GM21528 (cell line): ENCODE measurements around the gene NBEA.

ENCODE experiments used
- ATAC-seq: cut with Tn5 transposase; IDR thresholded peaks from one replicate; pipeline ENCODE4 v1.9.1; 2021; ENCODE audit warnings: mild to moderate bottlenecking, moderate library complexity; ENCODE audit not compliant: unreplicated experiment, low FRiP score

The NBEA gene

DNA sequence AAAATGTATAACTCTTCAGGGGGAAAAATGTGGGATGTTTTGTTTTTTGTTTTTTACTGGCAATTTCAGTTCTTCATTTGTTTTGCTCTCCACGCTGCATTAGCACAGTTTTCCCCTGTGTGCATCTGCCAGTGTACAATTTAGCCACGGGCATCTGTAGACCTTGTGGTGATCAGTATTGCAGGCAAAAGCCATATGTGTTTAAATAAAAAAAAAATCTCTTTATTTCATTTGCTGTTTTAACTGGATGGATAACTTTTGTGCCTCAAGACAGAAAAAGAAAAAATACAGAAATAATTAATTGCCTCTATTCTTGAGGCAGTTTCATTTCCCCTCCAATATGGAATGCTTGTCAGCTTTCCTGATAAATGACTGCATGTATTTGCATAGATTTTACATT is 542.3 kb downstream of the NBEA start:
- ATAC-seq = no peak

DNA sequence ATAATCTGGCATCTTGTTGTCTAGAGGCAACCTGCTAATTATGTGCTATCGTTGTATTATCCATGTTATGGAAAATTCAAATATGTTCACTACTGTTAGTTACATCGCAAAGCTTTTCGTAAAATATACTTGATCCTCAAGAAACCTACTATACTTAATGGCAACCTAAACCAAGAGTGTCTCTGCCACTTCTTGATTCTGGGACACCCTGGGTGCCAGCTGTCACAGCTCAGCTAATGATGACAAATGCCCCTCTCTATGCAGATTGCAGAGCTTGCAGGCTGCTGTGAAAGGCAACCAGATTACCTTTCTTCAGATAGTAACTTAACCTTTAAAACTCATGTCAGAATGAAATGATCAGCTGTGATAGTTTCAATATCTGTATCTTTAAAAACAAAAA is 543.4 kb downstream of the NBEA start:
- no peak for ATAC-seq

GRCh38 chr13:35489050-35489449 is 547.0 kb downstream of the NBEA start:
- ATAC-seq = no peak

DNA sequence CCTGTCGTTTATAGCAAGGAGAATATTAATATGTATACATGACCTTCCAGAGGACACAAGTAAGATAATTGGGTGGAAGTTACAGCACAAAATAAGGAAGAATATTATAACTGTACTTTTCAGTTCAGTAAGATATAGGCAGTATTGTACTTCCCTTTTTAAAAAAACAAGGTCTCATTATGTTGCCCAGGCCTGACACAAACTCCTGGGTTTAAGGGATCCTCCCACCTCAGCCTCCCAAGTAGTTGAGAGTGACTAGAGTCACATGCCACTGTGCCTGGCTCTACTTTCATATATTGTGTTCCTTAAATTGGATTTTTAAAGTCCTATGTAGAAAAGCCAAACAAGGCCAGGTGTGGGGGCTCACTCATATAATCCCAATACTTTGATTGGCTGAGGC is 553.9 kb downstream of the NBEA start:
- ATAC-seq = no peak

- ATAC-seq = no peak
Observed at GRCh38 chr13:35496761-35497386, 554.8 kb downstream of the NBEA start.

GRCh38 chr13:35498231-35498630 is 556.2 kb downstream of the NBEA start:
- no peak for ATAC-seq

DNA sequence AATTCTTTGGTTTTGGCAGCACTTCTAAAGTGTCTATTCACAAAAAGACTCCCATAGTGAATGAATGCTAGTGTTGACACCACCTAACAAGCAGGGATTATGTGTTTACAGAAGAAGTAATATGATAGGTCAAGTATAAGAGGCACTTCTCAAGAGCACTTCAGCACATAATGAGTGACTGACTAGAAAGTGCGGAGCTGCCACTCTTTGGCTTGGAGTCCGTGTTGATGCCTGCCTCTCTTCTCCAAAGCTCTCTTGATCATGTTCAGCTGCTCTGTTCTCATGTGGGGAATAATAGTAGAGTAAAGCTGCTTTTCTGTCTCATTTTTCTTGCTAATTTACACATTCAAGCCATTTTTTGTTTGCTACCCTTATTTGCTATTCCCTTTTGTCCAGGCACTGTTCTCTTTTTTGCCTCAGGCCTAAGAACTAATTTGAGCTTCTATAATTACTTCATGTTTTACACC is 557.2 kb downstream of the NBEA start:
- ATAC-seq = no peak

DNA sequence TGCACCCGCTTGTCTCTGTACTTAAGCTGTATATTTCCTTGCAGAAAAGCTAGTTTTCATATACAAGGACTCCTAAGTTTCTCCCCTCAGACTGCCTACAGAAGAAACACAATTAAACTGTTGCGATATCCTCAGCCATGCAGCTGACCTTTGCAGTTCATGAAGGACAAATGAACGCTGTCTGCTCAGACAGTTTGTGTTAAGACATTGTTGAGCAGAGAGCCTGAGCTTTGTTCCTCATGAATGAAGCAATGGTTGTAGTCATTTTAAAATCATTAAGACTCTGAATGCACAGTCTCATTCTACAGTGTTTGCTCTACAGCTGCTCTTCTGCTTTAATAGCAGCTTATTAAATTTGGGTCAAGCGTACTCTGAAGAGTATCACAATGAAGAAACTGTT is 557.6 kb downstream of the NBEA start:
- no peak for ATAC-seq

- ATAC-seq = no peak
Observed at GRCh38 chr13:35500144-35500543, 558.1 kb downstream of the NBEA start.

DNA sequence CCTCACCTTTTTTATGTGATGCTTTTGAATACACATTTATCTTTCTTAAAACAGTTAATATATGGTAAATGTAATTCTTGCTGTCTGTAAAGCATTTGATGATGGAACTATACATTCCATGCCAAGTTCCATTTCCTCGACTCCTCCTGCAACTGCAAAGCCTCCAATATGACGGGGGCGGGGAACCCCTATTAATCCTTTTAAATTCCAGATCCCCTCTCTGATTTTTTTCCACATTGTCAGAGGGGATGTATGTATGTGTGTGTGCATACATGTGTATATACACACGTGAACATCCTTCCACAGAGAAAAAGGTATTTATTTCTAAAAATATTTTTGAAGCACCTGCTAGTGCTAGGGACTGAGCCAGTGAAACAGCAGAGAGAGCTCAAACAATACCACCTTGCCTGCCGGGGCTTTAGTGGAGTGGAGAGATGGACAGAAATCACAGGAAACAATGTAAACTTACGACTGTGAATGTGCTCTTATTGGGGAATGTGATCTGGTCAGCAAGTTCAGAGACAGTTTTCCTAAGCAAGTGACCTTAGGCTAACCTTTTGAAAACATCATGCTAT is 559.7 kb downstream of the NBEA start:
- ATAC-seq = no peak

GRCh38 chr13:35502456-35502855 is 560.4 kb downstream of the NBEA start:
- no peak for ATAC-seq

- ATAC-seq = no peak
Observed at GRCh38 chr13:35512271-35512920, 570.3 kb downstream of the NBEA start.

GRCh38 chr13:35514061-35514477 is 572.0 kb downstream of the NBEA start:
- ATAC-seq = no peak

DNA sequence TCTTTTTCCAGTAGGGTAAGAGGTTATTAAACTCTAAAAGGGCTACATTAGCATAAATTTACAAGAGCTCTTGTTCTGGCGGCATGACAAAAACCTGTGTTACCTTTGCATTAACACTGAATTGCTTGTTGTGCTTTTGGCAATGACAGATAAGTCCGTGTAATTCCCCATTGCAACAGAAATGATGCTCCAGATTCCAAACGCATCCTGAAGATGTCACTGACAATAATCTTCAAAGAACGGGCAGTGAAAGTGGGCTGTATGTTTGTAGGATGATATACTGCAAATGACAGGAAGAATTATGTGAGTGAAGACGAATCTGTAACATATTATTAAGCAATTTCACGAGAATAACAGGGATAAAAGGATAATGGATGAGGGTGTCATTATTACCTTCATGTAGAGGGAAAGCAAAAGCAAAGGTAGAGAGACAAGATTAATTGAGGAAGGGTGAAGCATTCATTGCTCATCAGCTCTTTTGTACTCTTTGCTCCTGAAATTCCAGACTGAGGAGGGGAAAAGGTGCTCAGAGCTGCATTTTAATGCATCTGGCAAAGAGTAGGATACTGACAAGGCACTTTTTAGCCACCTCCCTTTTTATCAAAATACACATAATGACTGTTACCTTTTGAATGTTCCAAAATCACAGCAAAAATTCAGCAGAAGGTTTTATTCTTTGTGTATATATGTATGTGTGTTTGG is 572.9 kb downstream of the NBEA start:
- no peak for ATAC-seq

- no peak for ATAC-seq
Observed at GRCh38 chr13:35518337-35518946, 576.4 kb downstream of the NBEA start.

- ATAC-seq = no peak
Observed at GRCh38 chr13:35524171-35524570, 582.1 kb downstream of the NBEA start.

- ATAC-seq = no peak
Observed at GRCh38 chr13:35526577-35526976, 584.5 kb downstream of the NBEA start.

- no peak for ATAC-seq
Observed at GRCh38 chr13:35527451-35527850, 585.4 kb downstream of the NBEA start.

GRCh38 chr13:35530147-35530546 is 588.1 kb downstream of the NBEA start:
- ATAC-seq = no peak

DNA sequence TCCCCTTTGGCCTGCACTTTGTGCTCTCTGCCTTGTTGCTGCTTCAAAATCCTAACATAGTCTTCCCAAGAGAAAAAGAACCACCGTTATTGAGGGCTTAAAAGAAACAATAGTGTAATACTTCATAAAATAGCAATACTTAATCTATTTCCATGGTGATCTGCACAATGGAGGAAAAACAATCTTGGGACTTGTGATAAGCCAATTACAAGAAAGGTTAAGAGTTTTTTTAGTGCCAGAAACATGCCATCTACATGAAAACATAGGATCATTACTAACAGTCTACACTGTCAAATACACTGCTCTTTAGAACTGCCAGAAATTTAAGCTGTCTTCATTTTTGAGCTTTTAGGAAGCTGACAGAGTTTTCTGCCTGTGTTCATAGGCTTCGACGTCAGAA is 588.5 kb downstream of the NBEA start:
- ATAC-seq = no peak

DNA sequence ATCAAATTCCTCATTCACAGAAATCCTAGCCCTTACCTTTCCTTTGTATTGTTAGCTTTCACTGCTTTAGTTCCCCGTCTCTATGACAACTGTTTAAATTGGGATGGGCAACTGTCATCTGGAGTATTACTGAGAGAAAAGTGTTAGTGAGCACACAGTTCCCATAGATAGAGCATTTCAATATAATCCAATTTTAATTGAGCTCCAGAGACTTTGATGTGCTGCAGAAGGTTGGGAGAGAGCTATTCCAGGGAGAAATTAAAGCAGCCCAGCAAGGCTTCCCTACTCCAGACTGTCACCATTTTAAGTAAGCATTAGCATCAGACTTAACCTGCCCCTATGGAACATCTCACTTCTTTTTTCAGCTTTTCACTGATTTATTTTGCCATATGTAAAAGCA is 589.5 kb downstream of the NBEA start:
- ATAC-seq = no peak
